C1 segment of cervical spinal cord (tissue), 14 donors: ENCODE measurements around the gene PNMA8B.

Experiments
- DNase-seq, 14 donors: peaks; one replicate each; lab custom pipeline; 2025; lab: John Stamatoyannopoulos, UW

Gene PNMA8B

GRCh38 chr19:46454244-46454643, 41.4 kb downstream of the PNMA8B start:
- DNase-seq, result no peak

GRCh38 chr19:46453661-46454060, 42.0 kb downstream of the PNMA8B start:
- no peak for DNase-seq

GRCh38 chr19:46452186-46452585, 43.5 kb downstream of the PNMA8B start:
- no peak for DNase-seq

- peak in 1 of 14 donors; percentile 7 for DNase-seq
Observed at GRCh38 chr19:46451352-46451751, 44.3 kb downstream of the PNMA8B start.

GRCh38 chr19:46450737-46451136, 44.9 kb downstream of the PNMA8B start:
- DNase-seq, result no peak

GRCh38 chr19:46449228-46449627, 46.4 kb downstream of the PNMA8B start:
- DNase-seq, result no peak

GRCh38 chr19:46448601-46449000, 47.1 kb downstream of the PNMA8B start:
- no peak for DNase-seq

- no peak for DNase-seq
Observed at GRCh38 chr19:46447824-46448223, 47.8 kb downstream of the PNMA8B start.

- no peak for DNase-seq
Observed at GRCh38 chr19:46447006-46447405, 48.7 kb downstream of the PNMA8B start.

GRCh38 chr19:46446021-46446420, 49.6 kb downstream of the PNMA8B start:
- no peak for DNase-seq

GRCh38 chr19:46442808-46443450, 52.7 kb downstream of the PNMA8B start:
- DNase-seq, result no peak

GRCh38 chr19:46441866-46442265, 53.8 kb downstream of the PNMA8B start:
- DNase-seq, result no peak
